Adipocyte (in vitro differentiated cells): ENCODE results near the gene TLL1.

Experiments
- DNase-seq: peaks from one replicate; pipeline ENCODE4 v3.0.0-alpha.2; 2015; ENCODE audit warnings: low read depth
- H3K27me3 ChIP-seq: replicated peaks from 2 replicates; pipeline ENCODE4 v1.7.0; 2013; ENCODE audit warnings: mild to moderate bottlenecking, low read length, moderate library complexity; ENCODE audit not compliant: control insufficient read depth, insufficient read depth
- H3K36me3 ChIP-seq: 2 replicates; pipeline ENCODE4 v1.7.0; 2013; ENCODE audit warnings: low read length, mild to moderate bottlenecking, moderate library complexity; ENCODE audit not compliant: control insufficient read depth, insufficient read depth, severe bottlenecking
- H3K4me1 ChIP-seq: 2 replicates; pipeline ENCODE4 v1.7.0; 2013; ENCODE audit warnings: mild to moderate bottlenecking, low read length, moderate library complexity; ENCODE audit not compliant: control insufficient read depth, insufficient read depth
- H3K4me3 ChIP-seq: 2 replicates; pipeline ENCODE4 v1.7.0; 2013; ENCODE audit warnings: mild to moderate bottlenecking, low read length, moderate library complexity
- H3K9ac ChIP-seq: 2 replicates; pipeline ENCODE4 v1.7.0; 2013; ENCODE audit warnings: mild to moderate bottlenecking, low read length, moderate library complexity
- H3K9me3 ChIP-seq: 2 replicates; pipeline ENCODE4 v1.7.0; 2013; ENCODE audit warnings: mild to moderate bottlenecking, low read length, moderate library complexity; ENCODE audit not compliant: control insufficient read depth

Gene TLL1

GRCh38 chr4:165905405-165906027, 32.5 kb downstream of the TLL1 start:
- DNase-seq: no peak
- Histone ChIP-seq H3K9ac (no peak overlapping the region), H3K9me3 (no peaks in the 10 kb centered on the region), H3K27me3 (no peaks in the 10 kb centered on the region), H3K4me3 (no peak overlapping the region), H3K36me3 (no peaks in the 10 kb centered on the region), H3K4me1 (no peaks in the 10 kb centered on the region)

GRCh38 chr4:165906272-165906671, 33.2 kb downstream of the TLL1 start:
- no peak overlapping the region for H3K9ac ChIP-seq
- no peak for DNase-seq
- no peaks in the 10 kb centered on the region for H3K4me1 ChIP-seq
- no peak overlapping the region for H3K4me3 ChIP-seq
- no peaks in the 10 kb centered on the region for H3K27me3 ChIP-seq
- no peaks in the 10 kb centered on the region for H3K9me3 ChIP-seq
- no peaks in the 10 kb centered on the region for H3K36me3 ChIP-seq

- H3K9ac ChIP-seq: no peak overlapping the region
- no peaks in the 10 kb centered on the region for H3K36me3 ChIP-seq
- no peak for DNase-seq
- H3K4me3 ChIP-seq: peak overlapping the region; percentile 18
- H3K9me3 ChIP-seq: no peaks in the 10 kb centered on the region
- no peaks in the 10 kb centered on the region for H3K27me3 ChIP-seq
- H3K4me1 ChIP-seq: no peaks in the 10 kb centered on the region
These were observed 36.9 kb downstream of the TLL1 start for GRCh38 chr4:165909947-165910346.

GRCh38 chr4:165915215-165915614, 42.2 kb downstream of the TLL1 start:
- Histone ChIP-seq H3K9me3 (no peaks in the 10 kb centered on the region), H3K9ac (no peak overlapping the region), H3K4me3 (no peak overlapping the region), H3K36me3 (no peaks in the 10 kb centered on the region), H3K27me3 (no peaks in the 10 kb centered on the region), H3K4me1 (no peaks in the 10 kb centered on the region)
- no peak for DNase-seq

- no peaks in the 10 kb centered on the region for H3K36me3 ChIP-seq
- H3K9ac ChIP-seq: no peak overlapping the region
- H3K4me1 ChIP-seq: no peaks in the 10 kb centered on the region
- H3K9me3 ChIP-seq: no peaks in the 10 kb centered on the region
- H3K4me3 ChIP-seq: no peak overlapping the region
- no peak for DNase-seq
- no peaks in the 10 kb centered on the region for H3K27me3 ChIP-seq
These were observed 48.5 kb downstream of the TLL1 start for GRCh38 chr4:165921546-165921945.

- no peaks in the 10 kb centered on the region for H3K4me1 ChIP-seq
- H3K36me3 ChIP-seq: no peaks in the 10 kb centered on the region
- no peak overlapping the region for H3K4me3 ChIP-seq
- H3K9me3 ChIP-seq: no peaks in the 10 kb centered on the region
- no peak overlapping the region for H3K9ac ChIP-seq
- no peaks in the 10 kb centered on the region for H3K27me3 ChIP-seq
- no peak for DNase-seq
These were observed 49.7 kb downstream of the TLL1 start for GRCh38 chr4:165922747-165923146.

GRCh38 chr4:165926307-165926706, 53.3 kb downstream of the TLL1 start:
- DNase-seq: no peak
- H3K36me3 ChIP-seq: no peaks in the 10 kb centered on the region
- H3K9me3 ChIP-seq: no peaks in the 10 kb centered on the region
- no peaks in the 10 kb centered on the region for H3K4me1 ChIP-seq
- no peaks in the 10 kb centered on the region for H3K27me3 ChIP-seq
- no peak overlapping the region for H3K9ac ChIP-seq
- H3K4me3 ChIP-seq: no peak overlapping the region

GRCh38 chr4:165927366-165927765, 54.3 kb downstream of the TLL1 start:
- Histone ChIP-seq H3K4me3 (no peak overlapping the region), H3K27me3 (no peaks in the 10 kb centered on the region), H3K9me3 (no peaks in the 10 kb centered on the region), H3K4me1 (no peaks in the 10 kb centered on the region), H3K9ac (no peak overlapping the region), H3K36me3 (no peaks in the 10 kb centered on the region)
- no peak for DNase-seq

GRCh38 chr4:165927815-165928214, 54.8 kb downstream of the TLL1 start:
- Histone ChIP-seq H3K9ac (no peak overlapping the region), H3K9me3 (no peaks in the 10 kb centered on the region), H3K27me3 (no peaks in the 10 kb centered on the region), H3K4me3 (no peak overlapping the region), H3K4me1 (no peaks in the 10 kb centered on the region), H3K36me3 (no peaks in the 10 kb centered on the region)
- DNase-seq: no peak

GRCh38 chr4:165928601-165929000, 55.6 kb downstream of the TLL1 start:
- Histone ChIP-seq H3K27me3 (no peaks in the 10 kb centered on the region), H3K4me1 (no peaks in the 10 kb centered on the region), H3K9ac (no peak overlapping the region), H3K4me3 (no peak overlapping the region), H3K9me3 (no peaks in the 10 kb centered on the region), H3K36me3 (no peaks in the 10 kb centered on the region)
- no peak for DNase-seq

- Histone ChIP-seq H3K9ac (no peak overlapping the region), H3K4me1 (no peaks in the 10 kb centered on the region), H3K4me3 (no peak overlapping the region), H3K9me3 (no peaks in the 10 kb centered on the region), H3K27me3 (no peaks in the 10 kb centered on the region), H3K36me3 (no peaks in the 10 kb centered on the region)
- DNase-seq: no peak
These were observed 56.6 kb downstream of the TLL1 start for GRCh38 chr4:165929662-165930061.

- Histone ChIP-seq H3K9me3 (no peaks in the 10 kb centered on the region), H3K9ac (no peak overlapping the region), H3K4me3 (no peak overlapping the region), H3K27me3 (no peaks in the 10 kb centered on the region), H3K36me3 (no peaks in the 10 kb centered on the region), H3K4me1 (no peaks in the 10 kb centered on the region)
- DNase-seq: no peak
These were observed 58.7 kb downstream of the TLL1 start for GRCh38 chr4:165931741-165932140.
